ENCODE results near the gene FAM193B. TPM values are rescaled to one million over a fixed set of nuclear protein-coding genes. Genes with fewer than 3 reads are reported as not detected.

FAM193B gene
- total and polyA plus RNA-seq, 9 of the 15 experiments (the other 6 are each of a cell fraction or from before 2014, with no cell fraction given), result 4.4 to 76.4 (median 37.3) TPM

- no peak for TF ChIP-seq SREBF2 (CRISPR knock-in tag; IDR thresholded peaks at IDR 0.05)
- no peak for TF ChIP-seq DDX20 (tag; IDR thresholded peaks at IDR 0.05; ENCODE audit: low read depth)
- TF ChIP-seq E2F5 (CRISPR knock-in tag; IDR thresholded peaks at IDR 0.05), result no peak
- TF ChIP-seq DLX4 (CRISPR knock-in tag; IDR thresholded peaks at IDR 0.05), result no peak
- no peak for TF ChIP-seq HIVEP1 (CRISPR knock-in tag; IDR thresholded peaks at IDR 0.05)
- no peak for TF ChIP-seq ZNF449 (CRISPR knock-in tag; IDR thresholded peaks at IDR 0.05)
- no peak for TF ChIP-seq SPI1 (IDR thresholded peaks at IDR 0.05; ENCODE audit: borderline replicate concordance, low read depth, low read length)
- no peak for TF ChIP-seq ZNF280A (IDR thresholded peaks at IDR 0.05; ENCODE audit: low read depth, partially characterized antibody)
- no peak for TF ChIP-seq ELF2 (CRISPR knock-in tag; IDR thresholded peaks at IDR 0.05)
- TF ChIP-seq MGA (IDR thresholded peaks at IDR 0.05), result no peak
- TF ChIP-seq EWSR1 (IDR thresholded peaks at IDR 0.05; ENCODE audit: borderline replicate concordance, low read depth, partially characterized antibody), result no peak
Observed at GRCh38 chr5:177491429-177491945, 62.9 kb downstream of the FAM193B start (continued).

Measured in K562 (cell line).